ENCODE measurements around the gene GABRR1. TPM values are rescaled to one million over a fixed set of nuclear protein-coding genes. Genes with fewer than 3 reads are reported as not detected.

Gene GABRR1
- total RNA-seq, 3 donors from 2014 or later, result not detected

GRCh38 chr6:89187504-89187903 is 29.7 kb downstream of the GABRR1 start:
- H3K4me3 ChIP-seq, result no peak overlapping the region
- H3K27me3 ChIP-seq, result no peaks in the 10 kb centered on the region
- intact Hi-C loops (cut with DNase I; ENCODE audit: low total_unique reads), result no loop called here
- H3K4me1 ChIP-seq, result no peaks in the 10 kb centered on the region
- DNase-seq (ENCODE audit: low spot score in 2 of 2), result no peak
- no peak overlapping the region for H3K27ac ChIP-seq
- no peaks in the 10 kb centered on the region for H3K36me3 ChIP-seq
- TF ChIP-seq, protein P1, sequence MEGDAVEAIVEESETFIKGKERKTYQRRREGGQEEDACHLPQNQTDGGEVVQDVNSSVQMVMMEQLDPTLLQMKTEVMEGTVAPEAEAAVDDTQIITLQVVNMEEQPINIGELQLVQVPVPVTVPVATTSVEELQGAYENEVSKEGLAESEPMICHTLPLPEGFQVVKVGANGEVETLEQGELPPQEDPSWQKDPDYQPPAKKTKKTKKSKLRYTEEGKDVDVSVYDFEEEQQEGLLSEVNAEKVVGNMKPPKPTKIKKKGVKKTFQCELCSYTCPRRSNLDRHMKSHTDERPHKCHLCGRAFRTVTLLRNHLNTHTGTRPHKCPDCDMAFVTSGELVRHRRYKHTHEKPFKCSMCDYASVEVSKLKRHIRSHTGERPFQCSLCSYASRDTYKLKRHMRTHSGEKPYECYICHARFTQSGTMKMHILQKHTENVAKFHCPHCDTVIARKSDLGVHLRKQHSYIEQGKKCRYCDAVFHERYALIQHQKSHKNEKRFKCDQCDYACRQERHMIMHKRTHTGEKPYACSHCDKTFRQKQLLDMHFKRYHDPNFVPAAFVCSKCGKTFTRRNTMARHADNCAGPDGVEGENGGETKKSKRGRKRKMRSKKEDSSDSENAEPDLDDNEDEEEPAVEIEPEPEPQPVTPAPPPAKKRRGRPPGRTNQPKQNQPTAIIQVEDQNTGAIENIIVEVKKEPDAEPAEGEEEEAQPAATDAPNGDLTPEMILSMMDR (IDR thresholded peaks at IDR 0.05), result no peak
- TF ChIP-seq POLR2A (IDR thresholded peaks at IDR 0.05) (no peak), POLR2AphosphoS5 (IDR thresholded peaks at IDR 0.05) (no peak)
- H3K9me3 ChIP-seq, result no peaks in the 10 kb centered on the region

DNA sequence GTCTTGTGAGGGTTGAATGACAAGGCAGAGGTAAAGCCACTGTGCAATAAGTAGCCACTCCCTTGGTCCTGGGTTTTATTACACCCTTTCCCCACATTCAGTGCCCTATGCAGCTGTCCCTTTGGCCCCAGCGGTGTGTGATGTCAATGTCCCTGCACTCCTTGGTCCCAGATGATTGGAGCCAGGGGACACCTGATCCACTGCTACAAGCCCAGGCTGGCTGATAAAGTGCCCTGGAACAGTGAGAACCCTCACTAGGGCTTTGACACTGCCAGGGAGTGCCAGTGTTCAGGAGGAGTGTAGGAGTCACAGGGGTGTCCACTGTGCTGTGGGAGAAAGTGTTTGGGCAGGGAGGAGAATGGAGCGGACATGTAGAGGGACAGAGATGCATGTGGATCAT is 30.4 kb downstream of the GABRR1 start:
- no peak for DNase-seq (ENCODE audit: low spot score in 2 of 2)
- no peaks in the 10 kb centered on the region for H3K36me3 ChIP-seq
- TF ChIP-seq POLR2A (IDR thresholded peaks at IDR 0.05) (no peak), POLR2AphosphoS5 (IDR thresholded peaks at IDR 0.05) (no peak)
- H3K27ac ChIP-seq, result no peak overlapping the region
- H3K4me1 ChIP-seq, result no peaks in the 10 kb centered on the region
- intact Hi-C loops (cut with DNase I; ENCODE audit: low total_unique reads), result no loop called here
- H3K27me3 ChIP-seq, result no peaks in the 10 kb centered on the region
- H3K9me3 ChIP-seq, result no peaks in the 10 kb centered on the region
- H3K4me3 ChIP-seq, result no peak overlapping the region

GRCh38 chr6:89184344-89184743 is 32.8 kb downstream of the GABRR1 start:
- no peak for DNase-seq (ENCODE audit: low spot score in 2 of 2)
- intact Hi-C loops (cut with DNase I; ENCODE audit: low total_unique reads), result no loop called here

DNA sequence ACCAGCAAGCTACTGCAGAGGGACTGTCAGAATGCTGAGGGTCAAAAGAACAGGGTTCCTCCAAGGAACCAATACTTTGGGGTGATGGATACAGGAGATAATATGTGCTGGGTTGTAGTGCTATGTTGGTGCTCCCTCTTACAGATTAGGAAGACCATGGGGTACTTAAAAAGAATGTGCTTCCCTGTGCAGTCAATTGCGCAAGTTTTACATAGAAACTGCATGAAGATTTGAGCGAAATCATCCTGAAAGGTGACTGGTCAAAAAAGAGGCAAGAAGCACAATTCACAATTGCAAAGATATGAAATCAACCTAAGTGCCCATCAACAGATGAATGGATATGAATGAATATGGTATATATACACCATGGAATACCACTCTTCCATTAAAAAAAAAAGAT is 33.9 kb downstream of the GABRR1 start:
- DNase-seq (ENCODE audit: low spot score in 2 of 2), result no peak
- Histone ChIP-seq H3K9me3 (no peaks in the 10 kb centered on the region), H3K36me3 (no peaks in the 10 kb centered on the region), H3K27me3 (no peaks in the 10 kb centered on the region), H3K4me3 (no peak overlapping the region), H3K4me1 (no peaks in the 10 kb centered on the region), H3K27ac (no peak overlapping the region)
- intact Hi-C loops (cut with DNase I; ENCODE audit: low total_unique reads), result no loop called here
- no peak for TF ChIP-seq POLR2AphosphoS5 (IDR thresholded peaks at IDR 0.05)
- no peak for TF ChIP-seq POLR2A (IDR thresholded peaks at IDR 0.05)
- TF ChIP-seq, protein P1 (IDR thresholded peaks at IDR 0.05), result no peak

More at GRCh38 chr6:89184344-89184743, 32.8 kb downstream of the GABRR1 start:
- Histone ChIP-seq H3K9me3 (no peaks in the 10 kb centered on the region), H3K4me3 (no peak overlapping the region), H3K27ac (no peak overlapping the region), H3K27me3 (no peaks in the 10 kb centered on the region), H3K36me3 (no peaks in the 10 kb centered on the region), H3K4me1 (no peaks in the 10 kb centered on the region)
- TF ChIP-seq POLR2A (IDR thresholded peaks at IDR 0.05) (no peak), POLR2AphosphoS5 (IDR thresholded peaks at IDR 0.05) (no peak)
- TF ChIP-seq, protein P1 (IDR thresholded peaks at IDR 0.05), result no peak

- Histone ChIP-seq H3K27me3 (no peaks in the 10 kb centered on the region), H3K27ac (no peak overlapping the region), H3K9me3 (no peaks in the 10 kb centered on the region), H3K4me3 (no peak overlapping the region), H3K36me3 (no peaks in the 10 kb centered on the region), H3K4me1 (no peaks in the 10 kb centered on the region)
- DNase-seq (ENCODE audit: low spot score in 2 of 2), result no peak
- no peak for TF ChIP-seq POLR2AphosphoS5 (IDR thresholded peaks at IDR 0.05)
- TF ChIP-seq POLR2A (IDR thresholded peaks at IDR 0.05), result no peak
- TF ChIP-seq, protein P1 (IDR thresholded peaks at IDR 0.05), result no peak
- intact Hi-C loops (cut with DNase I; ENCODE audit: low total_unique reads), result no loop called here
These were observed 36.2 kb downstream of the GABRR1 start for GRCh38 chr6:89180971-89181370.

- no peaks in the 10 kb centered on the region for H3K27me3 ChIP-seq
- TF ChIP-seq, protein P1 (IDR thresholded peaks at IDR 0.05), result no peak
- TF ChIP-seq POLR2AphosphoS5 (IDR thresholded peaks at IDR 0.05), result no peak
- no peak for TF ChIP-seq POLR2A (IDR thresholded peaks at IDR 0.05)
- no peak overlapping the region for H3K4me3 ChIP-seq
- DNase-seq (ENCODE audit: low spot score in 2 of 2), result no peak
- intact Hi-C loops (cut with DNase I; ENCODE audit: low total_unique reads), result no loop called here
- H3K36me3 ChIP-seq, result no peaks in the 10 kb centered on the region
- no peaks in the 10 kb centered on the region for H3K4me1 ChIP-seq
- no peaks in the 10 kb centered on the region for H3K9me3 ChIP-seq
- no peak overlapping the region for H3K27ac ChIP-seq
These were observed 37.0 kb downstream of the GABRR1 start for GRCh38 chr6:89180112-89180511.

Data from breast epithelium (tissue), 4 donors.